ENCODE measurements around the gene SLCO3A1.
A peak's percentile ranks its signal among the peaks of the same experiment; 100 is the strongest.

The SLCO3A1 gene

GRCh38 chr15:92105611-92106010, 252.1 kb downstream of the SLCO3A1 start:
- Histone ChIP-seq H3K9ac (ENCODE audit: low read depth, low read length) (no peak overlapping the region), H3K27me3 (ENCODE audit: insufficient read depth, low read length) (no peaks in the 10 kb centered on the region), H3K27ac (ENCODE audit: low read length) (no peak overlapping the region), H3K4me3 (ENCODE audit: low read length) (no peak overlapping the region), H3K4me1 (ENCODE audit: insufficient read depth, low read length) (peaks cover 20% of the 10 kb centered on the region), H3K9me3 (ENCODE audit: insufficient read depth, low read depth, low read length) (0 out of 2 replicates have a peak, but pooled peaks cover 2% of the 10 kb centered on the region), H3K36me3 (ENCODE audit: insufficient read depth, low read depth, low read length) (no peaks in the 10 kb centered on the region)

- no peaks in the 10 kb centered on the region for H3K9me3 ChIP-seq (ENCODE audit: insufficient read depth, low read depth, low read length)
- no peak overlapping the region for H3K4me3 ChIP-seq (ENCODE audit: low read length)
- no peak overlapping the region for H3K27ac ChIP-seq (ENCODE audit: low read length)
- H3K36me3 ChIP-seq (ENCODE audit: insufficient read depth, low read depth, low read length), result no peaks in the 10 kb centered on the region
- H3K27me3 ChIP-seq (ENCODE audit: insufficient read depth, low read length), result no peaks in the 10 kb centered on the region
- peaks cover 9% of the 10 kb centered on the region for H3K4me1 ChIP-seq (ENCODE audit: insufficient read depth, low read length)
- no peak overlapping the region for H3K9ac ChIP-seq (ENCODE audit: low read depth, low read length)
These were observed 254.0 kb downstream of the SLCO3A1 start for GRCh38 chr15:92107510-92107909.

- peaks cover 11% of the 10 kb centered on the region; the same call in 1 of the 2 replicates for H3K4me1 ChIP-seq (ENCODE audit: insufficient read depth, low read length)
- no peaks in the 10 kb centered on the region for H3K9me3 ChIP-seq (ENCODE audit: insufficient read depth, low read depth, low read length)
- H3K4me3 ChIP-seq (ENCODE audit: low read length), result no peak overlapping the region
- no peak overlapping the region for H3K9ac ChIP-seq (ENCODE audit: low read depth, low read length)
- no peaks in the 10 kb centered on the region for H3K36me3 ChIP-seq (ENCODE audit: insufficient read depth, low read depth, low read length)
- no peak overlapping the region for H3K27ac ChIP-seq (ENCODE audit: low read length)
- H3K27me3 ChIP-seq (ENCODE audit: insufficient read depth, low read length), result no peaks in the 10 kb centered on the region
These were observed 255.8 kb downstream of the SLCO3A1 start for GRCh38 chr15:92109191-92109873.

GRCh38 chr15:92111291-92111690, 257.8 kb downstream of the SLCO3A1 start:
- Histone ChIP-seq H3K4me1 (ENCODE audit: insufficient read depth, low read length) (peaks cover 15% of the 10 kb centered on the region; the same call in 1 of the 2 replicates), H3K4me3 (ENCODE audit: low read length) (no peak overlapping the region), H3K9ac (ENCODE audit: low read depth, low read length) (no peak overlapping the region), H3K27me3 (ENCODE audit: insufficient read depth, low read length) (no peaks in the 10 kb centered on the region), H3K9me3 (ENCODE audit: insufficient read depth, low read depth, low read length) (no peaks in the 10 kb centered on the region), H3K27ac (ENCODE audit: low read length) (no peak overlapping the region), H3K36me3 (ENCODE audit: insufficient read depth, low read depth, low read length) (no peaks in the 10 kb centered on the region)

GRCh38 chr15:92111751-92112150, 258.2 kb downstream of the SLCO3A1 start:
- Histone ChIP-seq H3K4me3 (ENCODE audit: low read length) (no peak overlapping the region), H3K4me1 (ENCODE audit: insufficient read depth, low read length) (peaks cover 19% of the 10 kb centered on the region; the same call in 1 of the 2 replicates)

GRCh38 chr15:92112180-92112579, 258.7 kb downstream of the SLCO3A1 start:
- no peak overlapping the region for H3K27ac ChIP-seq (ENCODE audit: low read length)
- peaks cover 23% of the 10 kb centered on the region; the same call in 1 of the 2 replicates for H3K4me1 ChIP-seq (ENCODE audit: insufficient read depth, low read length)
- no peak overlapping the region for H3K9ac ChIP-seq (ENCODE audit: low read depth, low read length)
- no peaks in the 10 kb centered on the region for H3K36me3 ChIP-seq (ENCODE audit: insufficient read depth, low read depth, low read length)
- no peaks in the 10 kb centered on the region for H3K27me3 ChIP-seq (ENCODE audit: insufficient read depth, low read length)
- no peak overlapping the region for H3K4me3 ChIP-seq (ENCODE audit: low read length)
- H3K9me3 ChIP-seq (ENCODE audit: insufficient read depth, low read depth, low read length), result no peaks in the 10 kb centered on the region

More at GRCh38 chr15:92111751-92112150, 258.2 kb downstream of the SLCO3A1 start:
- no peaks in the 10 kb centered on the region for H3K9me3 ChIP-seq (ENCODE audit: insufficient read depth, low read depth, low read length)
- H3K9ac ChIP-seq (ENCODE audit: low read depth, low read length), result no peak overlapping the region
- H3K36me3 ChIP-seq (ENCODE audit: insufficient read depth, low read depth, low read length), result no peaks in the 10 kb centered on the region
- H3K27ac ChIP-seq (ENCODE audit: low read length), result no peak overlapping the region
- no peaks in the 10 kb centered on the region for H3K27me3 ChIP-seq (ENCODE audit: insufficient read depth, low read length)

GRCh38 chr15:92112711-92113110, 259.2 kb downstream of the SLCO3A1 start:
- no peak overlapping the region for H3K9ac ChIP-seq (ENCODE audit: low read depth, low read length)

GRCh38 chr15:92113832-92114231, 260.3 kb downstream of the SLCO3A1 start:
- no peaks in the 10 kb centered on the region for H3K36me3 ChIP-seq (ENCODE audit: insufficient read depth, low read depth, low read length)
- H3K27ac ChIP-seq (ENCODE audit: low read length), result no peak overlapping the region
- H3K9ac ChIP-seq (ENCODE audit: low read depth, low read length), result no peak overlapping the region
- H3K4me1 ChIP-seq (ENCODE audit: insufficient read depth, low read length), result peaks cover 36% of the 10 kb centered on the region
- H3K9me3 ChIP-seq (ENCODE audit: insufficient read depth, low read depth, low read length), result no peaks in the 10 kb centered on the region
- no peaks in the 10 kb centered on the region for H3K27me3 ChIP-seq (ENCODE audit: insufficient read depth, low read length)
- H3K4me3 ChIP-seq (ENCODE audit: low read length), result no peak overlapping the region

More at GRCh38 chr15:92112711-92113110, 259.2 kb downstream of the SLCO3A1 start:
- no peaks in the 10 kb centered on the region for H3K36me3 ChIP-seq (ENCODE audit: insufficient read depth, low read depth, low read length)
- no peak overlapping the region for H3K27ac ChIP-seq (ENCODE audit: low read length)
- no peaks in the 10 kb centered on the region for H3K9me3 ChIP-seq (ENCODE audit: insufficient read depth, low read depth, low read length)
- H3K4me3 ChIP-seq (ENCODE audit: low read length), result no peak overlapping the region
- peaks cover 29% of the 10 kb centered on the region; the same call in 1 of the 2 replicates for H3K4me1 ChIP-seq (ENCODE audit: insufficient read depth, low read length)
- no peaks in the 10 kb centered on the region for H3K27me3 ChIP-seq (ENCODE audit: insufficient read depth, low read length)

- no peaks in the 10 kb centered on the region for H3K9me3 ChIP-seq (ENCODE audit: insufficient read depth, low read depth, low read length)
- H3K36me3 ChIP-seq (ENCODE audit: insufficient read depth, low read depth, low read length), result no peaks in the 10 kb centered on the region
- H3K27me3 ChIP-seq (ENCODE audit: insufficient read depth, low read length), result no peaks in the 10 kb centered on the region
- H3K4me1 ChIP-seq (ENCODE audit: insufficient read depth, low read length), result peaks cover 48% of the 10 kb centered on the region
- H3K9ac ChIP-seq (ENCODE audit: low read depth, low read length), result no peak overlapping the region
- H3K27ac ChIP-seq (ENCODE audit: low read length), result no peak overlapping the region
- H3K4me3 ChIP-seq (ENCODE audit: low read length), result 0 out of 2 replicates have a peak overlapping the region, but pooled peaks have one; percentile 12
These were observed 262.3 kb downstream of the SLCO3A1 start for GRCh38 chr15:92115834-92116233.

- no peak overlapping the region for H3K9ac ChIP-seq (ENCODE audit: low read depth, low read length)
- no peaks in the 10 kb centered on the region for H3K9me3 ChIP-seq (ENCODE audit: insufficient read depth, low read depth, low read length)
- H3K4me3 ChIP-seq (ENCODE audit: low read length), result 0 out of 2 replicates have a peak overlapping the region, but pooled peaks have one; percentile 12
- peaks cover 1% of the 10 kb centered on the region; the same call in 1 of the 2 replicates for H3K36me3 ChIP-seq (ENCODE audit: insufficient read depth, low read depth, low read length)
- H3K27me3 ChIP-seq (ENCODE audit: insufficient read depth, low read length), result no peaks in the 10 kb centered on the region
- peaks cover 51% of the 10 kb centered on the region for H3K4me1 ChIP-seq (ENCODE audit: insufficient read depth, low read length)
- H3K27ac ChIP-seq (ENCODE audit: low read length), result no peak overlapping the region
These were observed 262.8 kb downstream of the SLCO3A1 start for GRCh38 chr15:92116330-92116729.

- H3K9ac ChIP-seq (ENCODE audit: low read depth, low read length), result peak overlapping the region; percentile 0; the same call in 1 of the 2 replicates
- H3K27me3 ChIP-seq (ENCODE audit: insufficient read depth, low read length), result no peaks in the 10 kb centered on the region
- H3K9me3 ChIP-seq (ENCODE audit: insufficient read depth, low read depth, low read length), result peaks cover 4% of the 10 kb centered on the region
- H3K4me3 ChIP-seq (ENCODE audit: low read length), result no peak overlapping the region
- H3K27ac ChIP-seq (ENCODE audit: low read length), result peak overlapping the region; percentile 34
- peaks cover 51% of the 10 kb centered on the region for H3K4me1 ChIP-seq (ENCODE audit: insufficient read depth, low read length)
- H3K36me3 ChIP-seq (ENCODE audit: insufficient read depth, low read depth, low read length), result peaks cover 11% of the 10 kb centered on the region; the same call in 1 of the 2 replicates
These were observed 263.8 kb downstream of the SLCO3A1 start for GRCh38 chr15:92117261-92117731.

Data from iPS-20b (cell line).